GM23248 (cell line): ENCODE measurements around the gene HMGCR. TPM values are rescaled to one million over a fixed set of nuclear protein-coding genes. Genes with fewer than 3 reads are reported as not detected.
A peak's percentile ranks its signal among the peaks of the same experiment; 100 is the strongest.

Experiments used
- DNase-seq: peaks from one replicate; pipeline ENCODE4 v3.0.0-alpha.2; 2015
- H2AFZ ChIP-seq: fragments of 200-600 bp; sonication (generic); 2 replicates; pipeline ENCODE4 v1.6.1; 2016; ENCODE audit warnings: antibody characterized with exemption
- H3F3A ChIP-seq: fragments of 200-600 bp; sonication (generic); 2 replicates; pipeline ENCODE4 v1.6.1; 2016; ENCODE audit warnings: mild to moderate bottlenecking, antibody characterized with exemption, mixed run types; ENCODE audit not compliant: insufficient read depth
- H3K27ac ChIP-seq: fragments of 200-600 bp; sonication (generic); 2 replicates; pipeline ENCODE4 v1.5.1; 2016; ENCODE audit warnings: mild to moderate bottlenecking
- H3K27me3 ChIP-seq: fragments of 200-600 bp; sonication (generic); replicated peaks from 2 replicates; pipeline ENCODE4 v1.6.1; 2016; ENCODE audit warnings: mild to moderate bottlenecking; ENCODE audit not compliant: insufficient read depth
- H3K36me3 ChIP-seq: fragments of 200-600 bp; sonication (generic); 2 replicates; pipeline ENCODE4 v1.6.1; 2016; ENCODE audit warnings: low read depth, mild to moderate bottlenecking
- H3K4me1 ChIP-seq: fragments of 200-600 bp; sonication (generic); 2 replicates; pipeline ENCODE4 v1.6.1; 2016; ENCODE audit warnings: mild to moderate bottlenecking; ENCODE audit not compliant: insufficient read depth
- H3K4me2 ChIP-seq: fragments of 200-600 bp; sonication (generic); one replicate; pipeline ENCODE4 v1.6.1; 2016; ENCODE audit warnings: mild to moderate bottlenecking; ENCODE audit not compliant: unreplicated experiment
- H3K4me3 ChIP-seq: fragments of 200-600 bp; sonication (generic); 2 replicates; pipeline ENCODE4 v1.5.1; 2016; ENCODE audit warnings: mild to moderate bottlenecking
- H3K79me2 ChIP-seq: fragments of 200-600 bp; sonication (generic); 2 replicates; pipeline ENCODE4 v1.6.1; 2016; ENCODE audit warnings: mild to moderate bottlenecking; ENCODE audit not compliant: insufficient read depth
- H3K9ac ChIP-seq: fragments of 200-600 bp; sonication (generic); 2 replicates; pipeline ENCODE4 v1.6.1; 2016; ENCODE audit warnings: mild to moderate bottlenecking
- H3K9me2 ChIP-seq: fragments of 200-600 bp; sonication (generic); 2 replicates; pipeline ENCODE4 v1.6.1; 2016; ENCODE audit warnings: mixed run types, mild to moderate bottlenecking, moderate library complexity; ENCODE audit not compliant: insufficient read depth
- H3K9me3 ChIP-seq: fragments of 200-600 bp; sonication (generic); one replicate; pipeline ENCODE4 v1.6.1; 2017; ENCODE audit warnings: low read depth
- H4K20me1 ChIP-seq: fragments of 200-600 bp; sonication (generic); 2 replicates; pipeline ENCODE4 v1.6.0; 2016; ENCODE audit not compliant: insufficient read depth
- EZH2 ChIP-seq: fragments of 200-600 bp; sonication (generic); IDR thresholded peaks from 2 replicates; pipeline ENCODE4 v1.6.1; 2018; ENCODE audit warnings: antibody characterized with exemption, mild to moderate bottlenecking; ENCODE audit not compliant: insufficient read depth, poor library complexity, severe bottlenecking
- EZH2phosphoT487 ChIP-seq: fragments of 200-600 bp; sonication (generic); IDR thresholded peaks from 2 replicates; pipeline ENCODE4 v1.6.1; 2018; ENCODE audit warnings: antibody characterized with exemption, moderate library complexity, mild to moderate bottlenecking, low read depth; ENCODE audit not compliant: insufficient read depth
- WGBS, 2 experiments: methylation state at CpG; one replicate each; pipeline ENCODE4 v1.1.6; 2015 to 2017; ENCODE audit warnings: low lambda C conversion rate in 2 of 2, low coverage in 1 of 2; ENCODE audit errors: missing lambda C conversion rate in 2 of 2; 5-methylcytosine and 5-hydroxymethylcytosine counted together
- in situ Hi-C: fragments of 300-500 bp; cut with MboI; formaldehyde crosslinking; loops from 2 replicates; pipeline ENCODE4 v1.15.0; 2020
- polyA plus RNA-seq: library from polyadenylated mRNA; unstranded; fragments of >200 nt; fragmentation: Nextera tagmentation; extraction: Ambion mirVana; gene quantifications from 2 replicates; pipeline ENCODE4 v1.2.1, GENCODE V29; 2016
- total RNA-seq: library from RNA; depleted of rRNA; stranded (reverse); fragments of >200 nt; shearing (Covaris generic); gene quantifications from 2 replicates; pipeline ENCODE4 v1.2.3, GENCODE V29; 2014

HMGCR gene
- total and polyA plus RNA-seq, 2 experiments from 2014 or later: 14.4 to 34.0 TPM

- in situ Hi-C loops: no loop called here
Observed at GRCh38 chr5:75335952-75336614, 937 bp upstream of the HMGCR start.

GRCh38 chr5:75337366-75338021 is 474 bp downstream of the HMGCR start:
- DNase-seq: peak; percentile 69
- WGBS, 2 experiments: 2% methylated on average over 39 to 50 of the region's 50 CpGs
- H2AFZ ChIP-seq: peak overlapping the region; percentile 84
- peak overlapping the region; percentile 78 for H3K27ac ChIP-seq
- TF ChIP-seq EZH2phosphoT487: no peak
- no peak for TF ChIP-seq EZH2
- H3K9me3 ChIP-seq: no peaks in the 10 kb centered on the region
- peaks cover 7% of the 10 kb centered on the region for H3F3A ChIP-seq
- peak overlapping the region; percentile 85 for H3K4me3 ChIP-seq
- H3K27me3 ChIP-seq: no peaks in the 10 kb centered on the region
- in situ Hi-C loops: no loop called here
- no peaks in the 10 kb centered on the region for H3K9me2 ChIP-seq
- peaks cover 5% of the 10 kb centered on the region; the same call in 1 of the 2 replicates for H4K20me1 ChIP-seq
- peak overlapping the region; percentile 93 for H3K9ac ChIP-seq
- peaks cover 53% of the 10 kb centered on the region for H3K79me2 ChIP-seq
- H3K36me3 ChIP-seq: no peaks in the 10 kb centered on the region
- H3K4me1 ChIP-seq: peaks cover 35% of the 10 kb centered on the region
- H3K4me2 ChIP-seq: peak overlapping the region; percentile 89

More at GRCh38 chr5:75335952-75336614, 937 bp upstream of the HMGCR start:
- TF ChIP-seq EZH2: no peak
- no peak for TF ChIP-seq EZH2phosphoT487
- WGBS, 2 experiments: 12 to 15% methylated on average over 12 of the region's 12 CpGs
- no peaks in the 10 kb centered on the region for H3K9me2 ChIP-seq
- peak overlapping the region; percentile 88 for H2AFZ ChIP-seq
- peak; percentile 92 for DNase-seq
- no peaks in the 10 kb centered on the region for H3K27me3 ChIP-seq
- H3K9me3 ChIP-seq: no peaks in the 10 kb centered on the region
- no peaks in the 10 kb centered on the region for H4K20me1 ChIP-seq
- H3K9ac ChIP-seq: peak overlapping the region; percentile 83
- peak overlapping the region; percentile 85 for H3K4me3 ChIP-seq
- H3K27ac ChIP-seq: peak overlapping the region; percentile 89
- H3K79me2 ChIP-seq: peaks cover 39% of the 10 kb centered on the region
- peaks cover 23% of the 10 kb centered on the region for H3K4me1 ChIP-seq
- no peaks in the 10 kb centered on the region for H3K36me3 ChIP-seq
- H3K4me2 ChIP-seq: peak overlapping the region; percentile 85
- H3F3A ChIP-seq: peaks cover 7% of the 10 kb centered on the region; the same call in 1 of the 2 replicates

- H3K9ac ChIP-seq: peak overlapping the region; percentile 93
- peaks cover 5% of the 10 kb centered on the region; the same call in 1 of the 2 replicates for H4K20me1 ChIP-seq
- H3K4me3 ChIP-seq: peak overlapping the region; percentile 85
- H3K9me3 ChIP-seq: no peaks in the 10 kb centered on the region
- TF ChIP-seq EZH2: no peak
- no peaks in the 10 kb centered on the region for H3K27me3 ChIP-seq
- H3K79me2 ChIP-seq: peaks cover 62% of the 10 kb centered on the region
- no peak for DNase-seq
- peaks cover 41% of the 10 kb centered on the region for H3K4me1 ChIP-seq
- H3F3A ChIP-seq: peaks cover 7% of the 10 kb centered on the region
- H3K36me3 ChIP-seq: no peaks in the 10 kb centered on the region
- peak overlapping the region; percentile 78; the same call in 1 of the 2 replicates for H3K27ac ChIP-seq
- no peaks in the 10 kb centered on the region for H3K9me2 ChIP-seq
- 65 to 67% methylated on average over 2 of the region's 2 CpGs for WGBS, 2 experiments
- peak overlapping the region; percentile 89 for H3K4me2 ChIP-seq
- in situ Hi-C loops: no loop called here
- peak overlapping the region; percentile 84 for H2AFZ ChIP-seq
Observed at GRCh38 chr5:75338408-75338807, 1.4 kb downstream of the HMGCR start.

- H3F3A ChIP-seq: peaks cover 6% of the 10 kb centered on the region
- WGBS, 2 experiments: 43 to 47% methylated on average over 3 of the region's 3 CpGs
- in situ Hi-C loops: no loop called here
- no peaks in the 10 kb centered on the region for H3K9me2 ChIP-seq
- peak; percentile 34 for DNase-seq
- no peak overlapping the region for H3K4me2 ChIP-seq
- no peak overlapping the region for H3K9ac ChIP-seq
- H3K79me2 ChIP-seq: peaks cover 78% of the 10 kb centered on the region
- no peak overlapping the region for H2AFZ ChIP-seq
- H3K27ac ChIP-seq: no peak overlapping the region
- peaks cover 39% of the 10 kb centered on the region for H3K4me1 ChIP-seq
- peaks cover 5% of the 10 kb centered on the region; the same call in 1 of the 2 replicates for H4K20me1 ChIP-seq
- H3K36me3 ChIP-seq: peaks cover 22% of the 10 kb centered on the region
- H3K4me3 ChIP-seq: no peak overlapping the region
- TF ChIP-seq EZH2phosphoT487 (no peak), EZH2 (no peak)
- no peaks in the 10 kb centered on the region for H3K9me3 ChIP-seq
- H3K27me3 ChIP-seq: no peaks in the 10 kb centered on the region
Observed at GRCh38 chr5:75340714-75341478, 3.9 kb downstream of the HMGCR start.
